ENCODE data around the gene GPBP1. TPM values are rescaled to one million over a fixed set of nuclear protein-coding genes. Genes with fewer than 3 reads are reported as not detected.
A peak's percentile ranks its signal among the peaks of the same experiment; 100 is the strongest.

Gene GPBP1
- total and polyA plus RNA-seq, 9 of the 15 experiments (the other 6 are each of a cell fraction or from before 2014, with no cell fraction given) = 31.0 to 109 (median 68.4) TPM

GRCh38 chr5:57155033-57155432, 18.8 kb upstream of the GPBP1 start:
- Histone ChIP-seq H4K20me1 (replicated peaks; ENCODE audit: control insufficient read depth, insufficient read depth, low read length) (no peaks in the 10 kb centered on the region), H3K4me2 (ENCODE audit: insufficient read depth, low read length) (no peak overlapping the region), H2AFZ (ENCODE audit: low read depth, low read length) (no peak overlapping the region; the same call in 1 of the 2 replicates), H3K27ac (ENCODE audit: extremely low read depth, low read depth, low read length) (no peak overlapping the region), H3K27me3 (ENCODE audit: control insufficient read depth in 2 of 2, insufficient read depth in 2 of 2, low read length in 2 of 2) (no peaks in the 10 kb centered on the region), H3K36me3 (ENCODE audit: control insufficient read depth, insufficient read depth, low read length) (no peaks in the 10 kb centered on the region), H3K9me3 (replicated peaks; ENCODE audit: control insufficient read depth, insufficient read depth, low read depth, low read length) (no peaks in the 10 kb centered on the region; the same call in 1 of the 2 replicates), H3K9me1 (ENCODE audit: control insufficient read depth, insufficient read depth, low read length) (no peaks in the 10 kb centered on the region), H3K79me2 (ENCODE audit: control insufficient read depth, insufficient read depth, low read length) (no peaks in the 10 kb centered on the region), H3K4me1 (replicated peaks in 1 of 2; ENCODE audit: control insufficient read depth in 2 of 2, insufficient read depth in 2 of 2, low read length in 2 of 2) (peaks cover 0 to 4% of the 10 kb centered on the region in 2 experiments; a peak in 1 of 5 replicates), H3K9ac (ENCODE audit: insufficient read depth in 1 of 2, low read depth in 2 of 2, low read length in 2 of 2) (no peak overlapping the region), H3K4me3 (no peak overlapping the region)
- peak in 1 of 4 experiments; percentile 6 for DNase-seq (ENCODE audit: extremely low read depth in 1 of 4, low spot score in 3 of 4)
- in situ Hi-C loops (cut with MboI) = no loop called here
- CTCF ChIA-PET (ENCODE audit: low intra/inter-chr PET ratio) = no interaction called here
- no TSS peak for BruUV-seq (replicated peaks)
- intact Hi-C loops (cut with micrococcal nuclease) = no loop called here
- POLR2A ChIA-PET = interaction anchor here (1.0 to 1.5 kb wide), 2 partner anchors 8 to 17 kb away, joined by 4 read pairs; no protein-coding TSS in a partner anchor
- no peak for FAIRE-seq
- WGBS (ENCODE audit: insufficient coverage, low coverage, missing lambda C conversion rate) = 5% methylated on average over 2 of the region's 2 CpGs
- no peak for ATAC-seq
- TF ChIP-seq SMAD3 (CRISPR knock-in tag; conservative IDR thresholded peaks at IDR 0.05) (peak; percentile 86), ZNF507 (tag; conservative IDR thresholded peaks at IDR 0.05) (0 out of 2 replicates have a peak, but pooled peaks have one; percentile 17), DMBX1 (CRISPR knock-in tag; IDR thresholded peaks at IDR 0.05; ENCODE audit: borderline replicate concordance) (peak; percentile 84; the same call in 1 of the 2 replicates), ILK (tag; IDR thresholded peaks at IDR 0.05; ENCODE audit: borderline replicate concordance, low read depth) (peak; percentile 69; the same call in 1 of the 2 replicates), ZNF444 (CRISPR knock-in tag; IDR thresholded peaks at IDR 0.05) (no peak), NR4A1 (CRISPR knock-in tag; IDR thresholded peaks at IDR 0.05) (no peak), NR4A1 (tag; IDR thresholded peaks at IDR 0.05) (peak; percentile 94), ZNF175 (CRISPR knock-in tag; IDR thresholded peaks at IDR 0.05; ENCODE audit: low read depth) (0 out of 2 replicates have a peak, but pooled peaks have one; percentile 46), CAMTA2 (CRISPR knock-in tag; conservative IDR thresholded peaks at IDR 0.05) (no peak), BRF2 (IDR thresholded peaks at IDR 0.05; ENCODE audit: borderline replicate concordance, insufficient read depth, insufficient read length) (no peak), MLX (CRISPR knock-in tag; conservative IDR thresholded peaks at IDR 0.05) (no peak), HDAC8 (tag; IDR thresholded peaks at IDR 0.05) (peak; percentile 56; the same call in 1 of the 2 replicates), ZBTB17 (CRISPR knock-in tag; IDR thresholded peaks at IDR 0.05) (peak; percentile 59), PYGO2 (tag; IDR thresholded peaks at IDR 0.05) (no peak), ZNF354B (CRISPR knock-in tag; IDR thresholded peaks at IDR 0.05) (peak; percentile 44; the same call in 1 of the 2 replicates), MTA1 (IDR thresholded peaks at IDR 0.05; ENCODE audit: borderline replicate concordance) (no peak), ZNF76 (CRISPR knock-in tag; IDR thresholded peaks at IDR 0.05; ENCODE audit: borderline replicate concordance) (0 out of 2 replicates have a peak, but pooled peaks have one; percentile 70), ZNF778 (CRISPR knock-in tag; IDR thresholded peaks at IDR 0.05) (no peak), ZNF717 (CRISPR knock-in tag; IDR thresholded peaks at IDR 0.05) (no peak), XRCC3 (IDR thresholded peaks at IDR 0.05) (no peak), ZNF639 (CRISPR knock-in tag; conservative IDR thresholded peaks at IDR 0.05 in 1 of 2, IDR thresholded peaks at IDR 0.05 in 1 of 2) (peak in 1 of 2 experiments; percentile 73; a peak in 1 of 4 replicates)
